Measurements from ENCODE around the gene HSPA12B.
"Not testable (repeated sequence)": the region's sequence is repeated elsewhere in the genome, so short reads cannot be mapped to it uniquely, and the experiment has no call there.

Gene HSPA12B

GRCh38 chr20:3787324-3788014 is 55.0 kb downstream of the HSPA12B start:
- TF ChIP-seq CTCF (conservative IDR thresholded peaks at IDR 0.05) = no peak
- H3K27ac ChIP-seq = peak overlapping the region; percentile 66

GRCh38 chr20:3788685-3789155 is 56.2 kb downstream of the HSPA12B start:
- no peak overlapping the region for H3K27ac ChIP-seq
- no peak for TF ChIP-seq CTCF (conservative IDR thresholded peaks at IDR 0.05)

- H3K27ac ChIP-seq = not testable (repeated sequence)
These were observed 56.7 kb downstream of the HSPA12B start for GRCh38 chr20:3789201-3789600.

- H3K27ac ChIP-seq = not testable (repeated sequence)
These were observed 61.7 kb downstream of the HSPA12B start for GRCh38 chr20:3794168-3794567.

GRCh38 chr20:3794701-3795420 is 62.4 kb downstream of the HSPA12B start:
- TF ChIP-seq CTCF (conservative IDR thresholded peaks at IDR 0.05) = no peak
- peak overlapping the region; percentile 92 for H3K27ac ChIP-seq

GRCh38 chr20:3795511-3796468 is 63.3 kb downstream of the HSPA12B start, which contains the start of gene CDC25B:
CDC25B (plus strand) TSS chr20:3796310; CDS start chr20:3796532, 222 bp downstream.
- peak within 1 kb of the TSS; percentile 92 for H3K27ac ChIP-seq
- TF ChIP-seq CTCF (conservative IDR thresholded peaks at IDR 0.05) = peak; percentile 53

GRCh38 chr20:3796477-3797225 is 64.2 kb downstream of the HSPA12B start:
- peak overlapping the region; percentile 92 for H3K27ac ChIP-seq
- no peak for TF ChIP-seq CTCF (conservative IDR thresholded peaks at IDR 0.05)

Measured in VCaP (cell line).